Stomach smooth muscle (tissue), 2 donors: ENCODE data around the gene SOBP.

Source experiments
- H3K27ac ChIP-seq: one replicate; pipeline ENCODE4 v1.7.0; 2013; ENCODE audit warnings: mild to moderate bottlenecking, low read length, inconsistent platforms
- H3K27me3 ChIP-seq, 2 donors: one replicate each; pipeline ENCODE4 v1.7.0; 2013; ENCODE audit warnings: low read length in 2 of 2; ENCODE audit not compliant: insufficient read depth in 2 of 2, control insufficient read depth in 1 of 2
- H3K36me3 ChIP-seq, 2 donors: one replicate each; pipeline ENCODE4 v1.7.0; 2013; ENCODE audit warnings: low read length in 2 of 2; ENCODE audit not compliant: control insufficient read depth in 2 of 2, insufficient read depth in 2 of 2
- H3K4me1 ChIP-seq: one replicate; pipeline ENCODE4 v1.7.0; 2013; ENCODE audit warnings: low read length; ENCODE audit not compliant: control insufficient read depth, insufficient read depth
- H3K4me3 ChIP-seq, 2 donors: one replicate each; pipeline ENCODE4 v1.7.0; 2013; ENCODE audit warnings: low read length in 2 of 2
- H3K9ac ChIP-seq, 2 donors: one replicate each; pipeline ENCODE4 v1.7.0; 2013; ENCODE audit warnings: low read length in 2 of 2, mild to moderate bottlenecking in 1 of 2
- H3K9me3 ChIP-seq, 2 donors: one replicate each; pipeline ENCODE4 v1.7.0; 2013; ENCODE audit warnings: low read length in 2 of 2; ENCODE audit not compliant: control insufficient read depth in 2 of 2
- donor health status: healthy.
- donor health status: Pancreatic carcinoma.

Gene SOBP

GRCh38 chr6:107670792-107671199, 180.9 kb downstream of the SOBP start:
- Histone ChIP-seq H3K36me3 (no peaks in the 10 kb centered on the region), H3K27me3 (peaks cover 0 to 2% of the 10 kb centered on the region in 2 donors)

GRCh38 chr6:107673076-107673494, 183.2 kb downstream of the SOBP start:
- Histone ChIP-seq H3K9ac (no peak overlapping the region), H3K27me3 (peaks cover 0 to 2% of the 10 kb centered on the region in 2 donors), H3K36me3 (no peaks in the 10 kb centered on the region), H3K9me3 (no peaks in the 10 kb centered on the region), H3K27ac (no peak overlapping the region), H3K4me3 (no peak overlapping the region), H3K4me1 (peaks cover 16% of the 10 kb centered on the region)

More at GRCh38 chr6:107670792-107671199, 180.9 kb downstream of the SOBP start:
- no peak overlapping the region for H3K27ac ChIP-seq
- peaks cover 16% of the 10 kb centered on the region for H3K4me1 ChIP-seq
- H3K4me3 ChIP-seq: no peak overlapping the region
- no peaks in the 10 kb centered on the region for H3K9me3 ChIP-seq
- H3K9ac ChIP-seq: no peak overlapping the region

GRCh38 chr6:107674995-107675738, 185.2 kb downstream of the SOBP start:
- H3K4me3 ChIP-seq: peak overlapping the region in 1 of 2 donors; percentile 15

GRCh38 chr6:107676042-107676441, 186.1 kb downstream of the SOBP start:
- Histone ChIP-seq H3K9me3 (no peaks in the 10 kb centered on the region), H3K4me1 (peaks cover 9% of the 10 kb centered on the region), H3K27ac (no peak overlapping the region), H3K9ac (no peak overlapping the region), H3K27me3 (peaks cover 0 to 2% of the 10 kb centered on the region in 2 donors), H3K4me3 (no peak overlapping the region), H3K36me3 (no peaks in the 10 kb centered on the region)

More at GRCh38 chr6:107674995-107675738, 185.2 kb downstream of the SOBP start:
- peaks cover 0 to 2% of the 10 kb centered on the region in 2 donors for H3K27me3 ChIP-seq
- H3K4me1 ChIP-seq: peaks cover 13% of the 10 kb centered on the region
- no peak overlapping the region for H3K27ac ChIP-seq
- H3K9me3 ChIP-seq: no peaks in the 10 kb centered on the region
- peak overlapping the region in 1 of 2 donors; percentile 47 for H3K9ac ChIP-seq
- no peaks in the 10 kb centered on the region for H3K36me3 ChIP-seq

GRCh38 chr6:107677399-107677798, 187.5 kb downstream of the SOBP start:
- Histone ChIP-seq H3K4me1 (peaks cover 7% of the 10 kb centered on the region), H3K9me3 (no peaks in the 10 kb centered on the region), H3K27me3 (peaks cover 0 to 2% of the 10 kb centered on the region in 2 donors), H3K4me3 (no peak overlapping the region), H3K36me3 (no peaks in the 10 kb centered on the region), H3K9ac (no peak overlapping the region), H3K27ac (no peak overlapping the region)

GRCh38 chr6:107679457-107679856, 189.5 kb downstream of the SOBP start:
- H3K9me3 ChIP-seq: no peaks in the 10 kb centered on the region
- no peak overlapping the region for H3K27ac ChIP-seq
- peaks cover 2 to 5% of the 10 kb centered on the region in 2 donors for H3K27me3 ChIP-seq
- H3K4me3 ChIP-seq: no peak overlapping the region
- no peak overlapping the region for H3K9ac ChIP-seq
- H3K36me3 ChIP-seq: no peaks in the 10 kb centered on the region
- H3K4me1 ChIP-seq: peaks cover 7% of the 10 kb centered on the region

- no peaks in the 10 kb centered on the region for H3K36me3 ChIP-seq
- H3K9me3 ChIP-seq: no peaks in the 10 kb centered on the region
- no peak overlapping the region for H3K27ac ChIP-seq
- H3K4me3 ChIP-seq: no peak overlapping the region
- H3K9ac ChIP-seq: no peak overlapping the region
- peaks cover 2 to 3% of the 10 kb centered on the region in 2 donors for H3K27me3 ChIP-seq
- no peaks in the 10 kb centered on the region for H3K4me1 ChIP-seq
Measured at GRCh38 chr6:107682721-107683120, 192.8 kb downstream of the SOBP start.

- Histone ChIP-seq H3K4me3 (no peak overlapping the region), H3K9ac (no peak overlapping the region), H3K36me3 (no peaks in the 10 kb centered on the region), H3K4me1 (no peaks in the 10 kb centered on the region), H3K27ac (no peak overlapping the region), H3K9me3 (no peaks in the 10 kb centered on the region), H3K27me3 (peaks cover 2 to 3% of the 10 kb centered on the region in 2 donors)
Measured at GRCh38 chr6:107683183-107683582, 193.3 kb downstream of the SOBP start.

GRCh38 chr6:107684996-107685395, 195.1 kb downstream of the SOBP start:
- Histone ChIP-seq H3K9ac (no peak overlapping the region), H3K4me3 (no peak overlapping the region), H3K36me3 (no peaks in the 10 kb centered on the region), H3K9me3 (no peaks in the 10 kb centered on the region), H3K27ac (no peak overlapping the region), H3K27me3 (peaks cover 3 to 6% of the 10 kb centered on the region in 2 donors), H3K4me1 (peaks cover 5% of the 10 kb centered on the region)

GRCh38 chr6:107689190-107689589, 199.3 kb downstream of the SOBP start:
- Histone ChIP-seq H3K4me1 (peaks cover 7% of the 10 kb centered on the region), H3K9me3 (no peaks in the 10 kb centered on the region), H3K27ac (peak overlapping the region; percentile 24)

More at GRCh38 chr6:107689190-107689589, 199.3 kb downstream of the SOBP start:
- peaks cover 2 to 4% of the 10 kb centered on the region in 2 donors for H3K27me3 ChIP-seq
- H3K9ac ChIP-seq: no peak overlapping the region
- no peaks in the 10 kb centered on the region for H3K36me3 ChIP-seq
- no peak overlapping the region for H3K4me3 ChIP-seq
